ENCODE measurements around the gene APRT. TPM values are rescaled to one million over a fixed set of nuclear protein-coding genes. Genes with fewer than 3 reads are reported as not detected.

The APRT gene
- total and polyA plus RNA-seq, 5 donors from 2014 or later, result 145 to 489 (median 418) TPM

- DNase-seq, result no peak
- Histone ChIP-seq H3K27ac (ENCODE audit: insufficient read depth, low read length, poor library complexity, severe bottlenecking) (no peak overlapping the region), H3K27me3 (ENCODE audit: control insufficient read depth, insufficient read depth, low read length) (no peaks in the 10 kb centered on the region), H3K9me3 (ENCODE audit: control insufficient read depth in 2 of 2, low read length in 2 of 2) (no peaks in the 10 kb centered on the region), H3K4me3 (ENCODE audit: low read depth, low read length) (no peak overlapping the region), H3K4me1 (ENCODE audit: control insufficient read depth, insufficient read depth, low read length, poor library complexity, severe bottlenecking) (no peaks in the 10 kb centered on the region), H3K36me3 (ENCODE audit: control insufficient read depth, insufficient read depth, low read length) (peaks cover 13% of the 10 kb centered on the region)
- H3K4me3 Mint-ChIP-seq, result no peak overlapping the region
- H3K4me1 Mint-ChIP-seq, result no peaks in the 10 kb centered on the region
- H3K27me3 Mint-ChIP-seq, result no peaks in the 10 kb centered on the region
- no peak overlapping the region for H3K27ac Mint-ChIP-seq
- no peaks in the 10 kb centered on the region for H3K9me3 Mint-ChIP-seq
- peaks cover 6% of the 10 kb centered on the region for H3K36me3 Mint-ChIP-seq
- no peak for ATAC-seq (ENCODE audit: low read depth in 2 of 2)
Measured at GRCh38 chr16:88835383-88835782, 23.7 kb upstream of the APRT start.

- Histone ChIP-seq H3K27ac (ENCODE audit: insufficient read depth, low read length, poor library complexity, severe bottlenecking) (no peak overlapping the region), H3K27me3 (ENCODE audit: control insufficient read depth, insufficient read depth, low read length) (no peaks in the 10 kb centered on the region), H3K9me3 (ENCODE audit: control insufficient read depth in 2 of 2, low read length in 2 of 2) (no peaks in the 10 kb centered on the region), H3K4me3 (ENCODE audit: low read depth, low read length) (no peak overlapping the region), H3K36me3 (ENCODE audit: control insufficient read depth, insufficient read depth, low read length) (peaks cover 6% of the 10 kb centered on the region), H3K4me1 (ENCODE audit: control insufficient read depth, insufficient read depth, low read length, poor library complexity, severe bottlenecking) (no peaks in the 10 kb centered on the region)
- Mint-ChIP-seq H3K27ac (no peak overlapping the region), H3K36me3 (peaks cover 3% of the 10 kb centered on the region), H3K4me1 (no peaks in the 10 kb centered on the region), H3K9me3 (no peaks in the 10 kb centered on the region), H3K27me3 (no peaks in the 10 kb centered on the region), H3K4me3 (no peak overlapping the region)
- DNase-seq (no peak), ATAC-seq (ENCODE audit: low read depth in 2 of 2) (no peak)
Measured at GRCh38 chr16:88834670-88835069, 22.9 kb upstream of the APRT start.

GRCh38 chr16:88833086-88833485, 21.4 kb upstream of the APRT start:
- Mint-ChIP-seq H3K36me3 (no peaks in the 10 kb centered on the region), H3K9me3 (no peaks in the 10 kb centered on the region), H3K4me3 (no peak overlapping the region), H3K27me3 (no peaks in the 10 kb centered on the region), H3K4me1 (no peaks in the 10 kb centered on the region), H3K27ac (no peak overlapping the region)
- Histone ChIP-seq H3K36me3 (ENCODE audit: control insufficient read depth, insufficient read depth, low read length) (no peaks in the 10 kb centered on the region), H3K27me3 (ENCODE audit: control insufficient read depth, insufficient read depth, low read length) (no peaks in the 10 kb centered on the region), H3K27ac (ENCODE audit: insufficient read depth, low read length, poor library complexity, severe bottlenecking) (no peak overlapping the region), H3K9me3 (ENCODE audit: control insufficient read depth in 2 of 2, low read length in 2 of 2) (no peaks in the 10 kb centered on the region), H3K4me3 (ENCODE audit: low read depth, low read length) (no peak overlapping the region), H3K4me1 (ENCODE audit: control insufficient read depth, insufficient read depth, low read length, poor library complexity, severe bottlenecking) (no peaks in the 10 kb centered on the region)
- DNase-seq (no peak), ATAC-seq (ENCODE audit: low read depth in 2 of 2) (no peak)

GRCh38 chr16:88831838-88832237, 20.1 kb upstream of the APRT start:
- Histone ChIP-seq H3K9me3 (ENCODE audit: control insufficient read depth in 2 of 2, low read length in 2 of 2) (no peaks in the 10 kb centered on the region), H3K4me1 (ENCODE audit: control insufficient read depth, insufficient read depth, low read length, poor library complexity, severe bottlenecking) (no peaks in the 10 kb centered on the region), H3K27me3 (ENCODE audit: control insufficient read depth, insufficient read depth, low read length) (no peaks in the 10 kb centered on the region), H3K36me3 (ENCODE audit: control insufficient read depth, insufficient read depth, low read length) (no peaks in the 10 kb centered on the region), H3K27ac (ENCODE audit: insufficient read depth, low read length, poor library complexity, severe bottlenecking) (no peak overlapping the region), H3K4me3 (ENCODE audit: low read depth, low read length) (no peak overlapping the region)
- H3K36me3 Mint-ChIP-seq, result no peaks in the 10 kb centered on the region
- ATAC-seq (ENCODE audit: low read depth in 2 of 2) (no peak), DNase-seq (no peak)
- H3K27ac Mint-ChIP-seq, result no peak overlapping the region
- H3K4me1 Mint-ChIP-seq, result no peaks in the 10 kb centered on the region
- H3K9me3 Mint-ChIP-seq, result no peaks in the 10 kb centered on the region
- no peaks in the 10 kb centered on the region for H3K27me3 Mint-ChIP-seq
- H3K4me3 Mint-ChIP-seq, result no peak overlapping the region

- no peak for DNase-seq
Measured at GRCh38 chr16:88830783-88831182, 19.1 kb upstream of the APRT start.

GRCh38 chr16:88830258-88830657, 18.5 kb upstream of the APRT start:
- ATAC-seq (ENCODE audit: low read depth in 2 of 2), result no peak
- no peak overlapping the region for H3K4me3 ChIP-seq (ENCODE audit: low read depth, low read length)
- H3K27me3 ChIP-seq (ENCODE audit: control insufficient read depth, insufficient read depth, low read length), result no peaks in the 10 kb centered on the region
- H3K36me3 Mint-ChIP-seq, result no peaks in the 10 kb centered on the region
- no peaks in the 10 kb centered on the region for H3K4me1 ChIP-seq (ENCODE audit: control insufficient read depth, insufficient read depth, low read length, poor library complexity, severe bottlenecking)
- DNase-seq, result no peak
- H3K9me3 ChIP-seq (ENCODE audit: control insufficient read depth in 2 of 2, low read length in 2 of 2), result no peaks in the 10 kb centered on the region
- no peak overlapping the region for H3K27ac ChIP-seq (ENCODE audit: insufficient read depth, low read length, poor library complexity, severe bottlenecking)
- H3K4me3 Mint-ChIP-seq, result no peak overlapping the region
- H3K9me3 Mint-ChIP-seq, result no peaks in the 10 kb centered on the region
- no peaks in the 10 kb centered on the region for H3K4me1 Mint-ChIP-seq
- H3K27ac Mint-ChIP-seq, result no peak overlapping the region
- H3K27me3 Mint-ChIP-seq, result no peaks in the 10 kb centered on the region
- no peaks in the 10 kb centered on the region for H3K36me3 ChIP-seq (ENCODE audit: control insufficient read depth, insufficient read depth, low read length)

More at GRCh38 chr16:88830783-88831182, 19.1 kb upstream of the APRT start:
- Mint-ChIP-seq H3K27ac (no peak overlapping the region), H3K9me3 (no peaks in the 10 kb centered on the region), H3K36me3 (no peaks in the 10 kb centered on the region), H3K4me3 (no peak overlapping the region), H3K4me1 (no peaks in the 10 kb centered on the region), H3K27me3 (no peaks in the 10 kb centered on the region)
- no peaks in the 10 kb centered on the region for H3K27me3 ChIP-seq (ENCODE audit: control insufficient read depth, insufficient read depth, low read length)
- no peak overlapping the region for H3K27ac ChIP-seq (ENCODE audit: insufficient read depth, low read length, poor library complexity, severe bottlenecking)
- no peak overlapping the region for H3K4me3 ChIP-seq (ENCODE audit: low read depth, low read length)
- no peak for ATAC-seq (ENCODE audit: low read depth in 2 of 2)
- no peaks in the 10 kb centered on the region for H3K36me3 ChIP-seq (ENCODE audit: control insufficient read depth, insufficient read depth, low read length)
- H3K9me3 ChIP-seq (ENCODE audit: control insufficient read depth in 2 of 2, low read length in 2 of 2), result no peaks in the 10 kb centered on the region
- no peaks in the 10 kb centered on the region for H3K4me1 ChIP-seq (ENCODE audit: control insufficient read depth, insufficient read depth, low read length, poor library complexity, severe bottlenecking)

GRCh38 chr16:88828711-88829110, 17.0 kb upstream of the APRT start:
- ATAC-seq (ENCODE audit: low read depth in 2 of 2) (no peak), DNase-seq (no peak)
- Histone ChIP-seq H3K9me3 (ENCODE audit: control insufficient read depth in 2 of 2, low read length in 2 of 2) (no peaks in the 10 kb centered on the region), H3K36me3 (ENCODE audit: control insufficient read depth, insufficient read depth, low read length) (peaks cover 3% of the 10 kb centered on the region), H3K27me3 (ENCODE audit: control insufficient read depth, insufficient read depth, low read length) (no peaks in the 10 kb centered on the region), H3K27ac (ENCODE audit: insufficient read depth, low read length, poor library complexity, severe bottlenecking) (no peak overlapping the region), H3K4me3 (ENCODE audit: low read depth, low read length) (no peak overlapping the region), H3K4me1 (ENCODE audit: control insufficient read depth, insufficient read depth, low read length, poor library complexity, severe bottlenecking) (no peaks in the 10 kb centered on the region)
- Mint-ChIP-seq H3K27me3 (no peaks in the 10 kb centered on the region), H3K9me3 (no peaks in the 10 kb centered on the region), H3K4me1 (no peaks in the 10 kb centered on the region), H3K36me3 (no peaks in the 10 kb centered on the region), H3K4me3 (no peak overlapping the region), H3K27ac (no peak overlapping the region)

GRCh38 chr16:88827727-88828126, 16.0 kb upstream of the APRT start:
- Mint-ChIP-seq H3K4me3 (no peak overlapping the region), H3K27me3 (no peaks in the 10 kb centered on the region), H3K4me1 (no peaks in the 10 kb centered on the region), H3K36me3 (peaks cover 4% of the 10 kb centered on the region), H3K9me3 (no peaks in the 10 kb centered on the region), H3K27ac (no peak overlapping the region)
- Histone ChIP-seq H3K36me3 (ENCODE audit: control insufficient read depth, insufficient read depth, low read length) (peaks cover 4% of the 10 kb centered on the region), H3K9me3 (ENCODE audit: control insufficient read depth in 2 of 2, low read length in 2 of 2) (no peaks in the 10 kb centered on the region), H3K4me1 (ENCODE audit: control insufficient read depth, insufficient read depth, low read length, poor library complexity, severe bottlenecking) (no peaks in the 10 kb centered on the region), H3K4me3 (ENCODE audit: low read depth, low read length) (no peak overlapping the region), H3K27me3 (ENCODE audit: control insufficient read depth, insufficient read depth, low read length) (no peaks in the 10 kb centered on the region), H3K27ac (ENCODE audit: insufficient read depth, low read length, poor library complexity, severe bottlenecking) (no peak overlapping the region)
- ATAC-seq (ENCODE audit: low read depth in 2 of 2), result no peak
- DNase-seq, result no peak
